B cell (primary cell): ENCODE measurements around the gene TOX2. TPM values are rescaled to one million over a fixed set of nuclear protein-coding genes. Genes with fewer than 3 reads are reported as not detected.

ENCODE experiments used
- ATAC-seq: fragments of 200-7000 bp; cut with Tn5 transposase; one replicate; pipeline ENCODE4 v1.10.0; 2021; ENCODE audit warnings: low read depth, mild to moderate bottlenecking, moderate number of reproducible peaks, moderate library complexity
- CTCF ChIA-PET: fragments of 350-600 bp; sonication (Branson Sonifier 250); formaldehyde crosslinking; loops from one replicate; lab custom pipeline; 2021; ENCODE audit warnings: antibody characterized with exemption, inconsistent platforms; lab: Charles Lee
- POLR2A ChIA-PET: fragments of 350-600 bp; sonication (Branson Sonifier 250); formaldehyde crosslinking; loops from one replicate; lab custom pipeline; 2021; ENCODE audit warnings: antibody characterized with exemption; lab: Charles Lee
- DNase-seq: peaks from one replicate; pipeline ENCODE4 v3.0.0; 2013
- H2AFZ ChIP-seq: 2 replicates; pipeline ENCODE4 v1.6.1; 2012; ENCODE audit warnings: mild to moderate bottlenecking, low read depth, low read length; ENCODE audit not compliant: insufficient read depth, poor library complexity, severe bottlenecking
- H3K27ac ChIP-seq, 2 donors: 1 replicate in 1 of 2; 2 replicates in 1 of 2; pipeline ENCODE4 v1.5.1; 2012 to 2013; ENCODE audit warnings: low read length in 2 of 2, mild to moderate bottlenecking in 2 of 2, moderate library complexity in 1 of 2
- H3K27me3 ChIP-seq, 4 experiments: fragments of 200-600 bp in 1 of 4; sonication (generic) in 1 of 4; replicated peaks in 1 of 4; 1 replicate in 2 of 4; 2 replicates in 2 of 4; pipeline versions ENCODE4 v1.6.1 to v1.7.0; 2013 to 2016; ENCODE audit warnings: low read length in 3 of 4, mild to moderate bottlenecking in 2 of 4, mixed read lengths in 1 of 4, moderate library complexity in 1 of 4; ENCODE audit not compliant: insufficient read depth in 4 of 4, control insufficient read depth in 3 of 4; ENCODE audit errors: control extremely low read depth in 1 of 4
- H3K36me3 ChIP-seq, 2 experiments: replicated peaks in 1 of 2; 1 replicate in 1 of 2; 2 replicates in 1 of 2; pipeline versions ENCODE4 v1.6.1 to v1.7.1; 2013; ENCODE audit warnings: low read length in 1 of 2; ENCODE audit not compliant: insufficient read depth in 2 of 2, control insufficient read depth in 1 of 2; ENCODE audit errors: control extremely low read depth in 1 of 2, extremely low read depth in 1 of 2
- H3K4me1 ChIP-seq, 2 donors: fragments of 200-600 bp in 1 of 2; sonication (generic) in 1 of 2; 1 replicate in 1 of 2; 2 replicates in 1 of 2; pipeline versions ENCODE4 v1.5.1 to v1.6.1; 2013 to 2017; ENCODE audit warnings: low read length in 2 of 2; ENCODE audit not compliant: control insufficient read depth in 2 of 2, insufficient read depth in 2 of 2
- H3K4me2 ChIP-seq: replicated peaks from 2 replicates; pipeline ENCODE3; 2012; ENCODE audit warnings: mild to moderate bottlenecking, low read depth, low read length; ENCODE audit not compliant: poor library complexity, severe bottlenecking
- H3K4me3 ChIP-seq, 5 experiments: fragments of 200-600 bp in 1 of 5; sonication (generic) in 1 of 5; 1 replicate in 3 of 5; 2 replicates in 2 of 5; pipeline versions ENCODE4 v1.5.1 to v1.7.0; 2011 to 2016; ENCODE audit warnings: low read length in 4 of 5, mild to moderate bottlenecking in 4 of 5, low read depth in 2 of 5, control low read depth in 1 of 5, moderate library complexity in 1 of 5; ENCODE audit not compliant: insufficient read depth in 1 of 5; ENCODE audit errors: control extremely low read depth in 1 of 5, extremely low read depth in 1 of 5
- H3K79me2 ChIP-seq: fragments of 200-600 bp; sonication (generic); one replicate; pipeline ENCODE4 v1.6.0; 2016; ENCODE audit warnings: low read length; ENCODE audit not compliant: control insufficient read depth, insufficient read depth
- H3K9ac ChIP-seq: fragments of 200-600 bp; sonication (generic); 2 replicates; pipeline ENCODE4 v1.6.1; 2017; ENCODE audit warnings: mild to moderate bottlenecking, low read length, moderate library complexity
- H3K9me3 ChIP-seq, 3 donors: one replicate each; pipeline versions ENCODE4 v1.6.1 to v1.7.1; 2013; ENCODE audit warnings: low read length in 2 of 3; ENCODE audit not compliant: control insufficient read depth in 2 of 3, insufficient read depth in 1 of 3; ENCODE audit errors: control extremely low read depth in 1 of 3
- H4K20me1 ChIP-seq: 2 replicates; pipeline ENCODE4 v1.6.0; 2012; ENCODE audit warnings: mild to moderate bottlenecking, low read length; ENCODE audit not compliant: insufficient read depth, control insufficient read depth, poor library complexity, severe bottlenecking
- H3K27ac Mint-ChIP-seq: one replicate; pipeline ENCODE4 v1.8.0; 2021; ENCODE audit warnings: mixed read lengths
- H3K27me3 Mint-ChIP-seq: one replicate; pipeline ENCODE4 v1.8.0; 2021; ENCODE audit warnings: mixed read lengths
- H3K4me1 Mint-ChIP-seq: one replicate; pipeline ENCODE4 v1.8.0; 2021; ENCODE audit warnings: mixed read lengths
- H3K4me3 Mint-ChIP-seq: one replicate; pipeline ENCODE4 v1.8.0; 2021; ENCODE audit warnings: mixed read lengths
- H3K9me3 Mint-ChIP-seq: one replicate; pipeline ENCODE4 v1.8.0; 2022; ENCODE audit warnings: mixed read lengths; ENCODE audit not compliant: insufficient read depth
- CTCF ChIP-seq: fragments of 200-600 bp; IDR thresholded peaks from one replicate; pipeline ENCODE4 v1.8.0; 2022; ENCODE audit warnings: antibody characterized with exemption, mild to moderate bottlenecking
- EZH2 ChIP-seq: IDR thresholded peaks from 2 replicates; pipeline ENCODE4 v1.6.1; 2012; ENCODE audit warnings: borderline replicate concordance, low read depth, mild to moderate bottlenecking, moderate library complexity, low read length; ENCODE audit not compliant: insufficient read depth, poor library complexity, severe bottlenecking
- WGBS: methylation state at CpG from one replicate; pipeline ENCODE4 v1.1.5; 2013; ENCODE audit warnings: missing lambda C conversion rate; ENCODE audit not compliant: insufficient coverage; 5-methylcytosine and 5-hydroxymethylcytosine counted together
- intact Hi-C: fragments of 100-400 bp; cut with micrococcal nuclease; formaldehyde crosslinking; loops from one replicate; pipeline ENCODE4 v1.10.0; 2022
- polyA plus RNA-seq: library from polyadenylated mRNA; depleted of rRNA; stranded (reverse); fragments of >200 nt; gene quantifications from 2 replicates; pipeline ENCODE4 v1.2.3, GENCODE V29; 2012
- total RNA-seq, 2 donors: library from RNA; stranded (reverse); fragments of 120-200 nt in 1 of 2; gene quantifications; 1 replicate in 1 of 2; 2 replicates in 1 of 2; pipeline versions ENCODE4 v1.2.3 to v1.2.4, GENCODE V29; 2013 to 2022

Gene TOX2
- total and polyA plus RNA-seq, 2 donors (not counting 1 experiment from before 2014, with no cell fraction given): 1.2 to 4.1 TPM

DNA sequence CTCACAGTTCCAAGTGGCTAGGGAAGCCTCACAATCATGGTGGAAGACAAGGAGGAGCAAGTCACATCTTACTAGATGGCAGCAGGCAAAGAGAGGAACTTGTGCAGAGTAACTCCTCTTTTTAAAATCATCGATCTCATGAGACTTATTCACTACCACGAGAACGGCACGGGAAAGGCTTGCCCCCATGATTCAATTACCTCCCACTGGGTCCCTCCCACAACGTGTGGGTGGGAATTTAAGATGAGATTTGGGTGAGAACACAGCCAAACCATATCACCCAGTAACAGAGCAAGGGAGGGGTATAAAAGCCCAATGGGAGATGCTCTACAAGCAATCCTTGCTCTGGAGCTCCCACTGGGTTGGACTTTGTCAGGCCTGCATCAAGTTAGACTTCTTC, 192.0 kb downstream of the TOX2 start:
- H3K27me3 Mint-ChIP-seq: peaks cover 78% of the 10 kb centered on the region
- ChIA-PET CTCF (interaction anchor here (1.5 kb wide), 1 partner anchor 10 kb away, joined by 6 read pairs; no protein-coding TSS in a partner anchor), POLR2A (no interaction called here)
- Histone ChIP-seq H4K20me1 (no peaks in the 10 kb centered on the region), H3K4me2 (no peak overlapping the region), H3K9ac (no peak overlapping the region), H3K4me1 (no peaks in the 10 kb centered on the region), H3K27ac (no peak overlapping the region), H2AFZ (no peak overlapping the region), H3K9me3 (peaks cover 0 to 15% (median 0%) of the 10 kb centered on the region in 3 donors), H3K79me2 (no peaks in the 10 kb centered on the region), H3K36me3 (no peaks in the 10 kb centered on the region), H3K4me3 (no peak overlapping the region), H3K27me3 (peaks cover 0 to 15% (median 5%) of the 10 kb centered on the region in 4 experiments)
- 100% methylated on average over 1 of the region's 5 CpGs for WGBS
- TF ChIP-seq EZH2 (no peak), CTCF (no peak)
- ATAC-seq (no peak), DNase-seq (no peak)
- H3K4me1 Mint-ChIP-seq: no peaks in the 10 kb centered on the region
- no peak overlapping the region for H3K4me3 Mint-ChIP-seq
- no peak overlapping the region for H3K27ac Mint-ChIP-seq
- H3K9me3 Mint-ChIP-seq: peaks cover 11% of the 10 kb centered on the region
- intact Hi-C loops: no loop called here

DNA sequence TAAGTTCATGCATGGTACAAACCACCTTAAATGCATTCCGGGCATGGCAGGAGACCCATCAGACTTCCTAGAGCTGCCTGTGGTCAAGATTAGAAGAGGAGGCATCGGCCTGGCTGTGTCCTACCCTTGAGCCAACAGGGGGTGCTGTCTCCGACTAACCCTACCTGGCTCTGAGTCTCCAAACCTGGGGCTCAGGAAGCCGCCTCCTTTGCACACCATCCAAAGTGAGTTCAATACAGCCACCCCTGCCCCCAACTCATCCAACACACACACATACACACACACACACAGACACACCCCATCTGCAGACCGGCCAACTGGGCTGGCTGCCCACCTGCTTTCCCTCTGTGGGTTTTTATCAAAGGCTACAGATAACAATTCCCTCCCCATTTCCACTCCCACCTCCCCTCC, 195.3 kb downstream of the TOX2 start:
- no peaks in the 10 kb centered on the region for H3K36me3 ChIP-seq
- ChIA-PET POLR2A (no interaction called here), CTCF (no interaction called here)
- H3K27me3 Mint-ChIP-seq: peaks cover 59% of the 10 kb centered on the region
- H3K4me2 ChIP-seq: no peak overlapping the region
- no peak overlapping the region for H3K27ac ChIP-seq
- no peak overlapping the region for H3K4me3 Mint-ChIP-seq
- no peak overlapping the region for H3K9ac ChIP-seq
- no peak overlapping the region for H3K4me3 ChIP-seq
- H3K27ac Mint-ChIP-seq: no peak overlapping the region
- no peaks in the 10 kb centered on the region for H3K79me2 ChIP-seq
- no peaks in the 10 kb centered on the region for H4K20me1 ChIP-seq
- H3K4me1 ChIP-seq: no peaks in the 10 kb centered on the region
- intact Hi-C loops: no loop called here
- TF ChIP-seq EZH2 (no peak), CTCF (no peak)
- peaks cover 0 to 12% (median 0%) of the 10 kb centered on the region in 3 donors for H3K9me3 ChIP-seq
- H3K4me1 Mint-ChIP-seq: no peaks in the 10 kb centered on the region
- H3K9me3 Mint-ChIP-seq: peaks cover 4% of the 10 kb centered on the region
- H2AFZ ChIP-seq: no peak overlapping the region
- peaks cover 0 to 15% (median 4%) of the 10 kb centered on the region in 4 experiments for H3K27me3 ChIP-seq
- ATAC-seq: no peak
- DNase-seq: no peak
- WGBS: 52% methylated on average over 5 of the region's 5 CpGs
